ENCODE measurements around the gene FRK. TPM values are rescaled to one million over a fixed set of nuclear protein-coding genes. Genes with fewer than 3 reads are reported as not detected.

Gene FRK
- polyA plus RNA-seq, 2 of the 4 experiments (the other 2 are of a cell fraction) = 2.2 to 8.9 TPM

GRCh38 chr6:116106146-116106545, 45.5 kb upstream of the FRK start:
- Histone ChIP-seq H3K27ac (no peak overlapping the region), H3K4me1 (peaks cover 27% of the 10 kb centered on the region), H3K4me2 (no peak overlapping the region; the same call in 2 of the 3 replicates), H3K9me3 (no peaks in the 10 kb centered on the region), H3K4me3 (no peak overlapping the region)
- POLR2A ChIA-PET = no interaction called here
- ATAC-seq (no peak), DNase-seq (ENCODE audit: low read depth in 1 of 2, low spot score in 1 of 2) (no peak), FAIRE-seq (no peak)
- CTCF ChIA-PET = interaction anchor here (0.8 kb wide), 1 partner anchor 9 kb away, joined by 3 read pairs; no protein-coding TSS in a partner anchor
- TF ChIP-seq USF2 (IDR thresholded peaks at IDR 0.05) (no peak), CBX2 (IDR thresholded peaks at IDR 0.05; ENCODE audit: borderline replicate concordance, low read depth) (no peak), CHD2 (IDR thresholded peaks at IDR 0.05; ENCODE audit: low read length, partially characterized antibody) (no peak), HOXB5 (CRISPR knock-in tag; IDR thresholded peaks at IDR 0.05) (no peak), RCOR1 (IDR thresholded peaks at IDR 0.05; ENCODE audit: low read depth, low read length) (no peak), MAZ (IDR thresholded peaks at IDR 0.05; ENCODE audit: borderline replicate concordance, low read depth, low read length) (no peak), EHF (CRISPR knock-in tag; IDR thresholded peaks at IDR 0.05) (no peak), HDAC2 (IDR thresholded peaks at IDR 0.05) (no peak), TP53 (CRISPR knock-in tag; IDR thresholded peaks at IDR 0.05) (no peak), EHMT2 (IDR thresholded peaks at IDR 0.05; ENCODE audit: low read depth) (no peak), FOXS1 (CRISPR knock-in tag; IDR thresholded peaks at IDR 0.05) (no peak), GATA3 (IDR thresholded peaks at IDR 0.05; ENCODE audit: borderline replicate concordance) (no peak), NR3C1 (IDR thresholded peaks at IDR 0.05) (no peak), PHF8 (IDR thresholded peaks at IDR 0.05; ENCODE audit: borderline replicate concordance, low read depth) (no peak), TFCP2L1 (CRISPR knock-in tag; IDR thresholded peaks at IDR 0.05) (no peak), RNF2 (IDR thresholded peaks at IDR 0.05; ENCODE audit: borderline replicate concordance, low read depth) (no peak), CBX8 (IDR thresholded peaks at IDR 0.05) (no peak), CEBPB (IDR thresholded peaks at IDR 0.05) (no peak)
- WGBS (ENCODE audit: missing lambda C conversion rate) = 82% methylated on average over 1 of the region's 1 CpG

GRCh38 chr6:116105247-116105646, 44.6 kb upstream of the FRK start:
- H3K4me2 ChIP-seq = no peak overlapping the region; the same call in 2 of the 3 replicates
- no peak for FAIRE-seq
- H3K9me3 ChIP-seq = no peaks in the 10 kb centered on the region
- DNase-seq (ENCODE audit: low read depth in 1 of 2, low spot score in 1 of 2) = no peak
- CTCF ChIA-PET = no interaction called here
- peaks cover 27% of the 10 kb centered on the region for H3K4me1 ChIP-seq
- POLR2A ChIA-PET = no interaction called here
- H3K27ac ChIP-seq = no peak overlapping the region
- WGBS (ENCODE audit: missing lambda C conversion rate) = 74% methylated on average over 3 of the region's 3 CpGs
- TF ChIP-seq CBX8 (IDR thresholded peaks at IDR 0.05) (no peak), HMGXB4 (CRISPR knock-in tag; IDR thresholded peaks at IDR 0.05; ENCODE audit: borderline replicate concordance) (no peak), NPAS2 (CRISPR knock-in tag; IDR thresholded peaks at IDR 0.05; ENCODE audit: borderline replicate concordance) (no peak)
- H3K4me3 ChIP-seq = no peak overlapping the region
- ATAC-seq = no peak

- no peak overlapping the region for H3K4me3 ChIP-seq
- peaks cover 31% of the 10 kb centered on the region for H3K4me1 ChIP-seq
- ChIA-PET CTCF (no interaction called here), POLR2A (no interaction called here)
- H3K9me3 ChIP-seq = no peaks in the 10 kb centered on the region
- no peak overlapping the region for H3K27ac ChIP-seq
- H3K4me2 ChIP-seq = no peak overlapping the region
- no peak for FAIRE-seq
- WGBS (ENCODE audit: missing lambda C conversion rate) = 72% methylated on average over 1 of the region's 1 CpG
- no peak for DNase-seq (ENCODE audit: low read depth in 1 of 2, low spot score in 1 of 2)
- TF ChIP-seq MYC (IDR thresholded peaks at IDR 0.05; ENCODE audit: borderline replicate concordance, low read length) (no peak), KDM1A (IDR thresholded peaks at IDR 0.05; ENCODE audit: low read depth) (no peak), GATA3 (IDR thresholded peaks at IDR 0.05; ENCODE audit: borderline replicate concordance) (no peak), BCL3 (IDR thresholded peaks at IDR 0.05) (no peak), ATOH8 (CRISPR knock-in tag; IDR thresholded peaks at IDR 0.05; ENCODE audit: low read depth) (no peak), ZSCAN20 (CRISPR knock-in tag; IDR thresholded peaks at IDR 0.05) (no peak), TP53 (CRISPR knock-in tag; IDR thresholded peaks at IDR 0.05) (no peak), RCOR1 (IDR thresholded peaks at IDR 0.05; ENCODE audit: low read depth, low read length) (no peak), RNF2 (IDR thresholded peaks at IDR 0.05; ENCODE audit: borderline replicate concordance, low read depth) (no peak), CBX2 (IDR thresholded peaks at IDR 0.05; ENCODE audit: borderline replicate concordance, low read depth) (no peak), HOXB5 (CRISPR knock-in tag; IDR thresholded peaks at IDR 0.05) (no peak), EHMT2 (IDR thresholded peaks at IDR 0.05; ENCODE audit: low read depth) (no peak), FOXS1 (CRISPR knock-in tag; IDR thresholded peaks at IDR 0.05) (no peak), ZNF302 (CRISPR knock-in tag; IDR thresholded peaks at IDR 0.05) (no peak), ESRRA (IDR thresholded peaks at IDR 0.05; ENCODE audit: borderline replicate concordance, low read length) (no peak), CHD4 (IDR thresholded peaks at IDR 0.05; ENCODE audit: borderline replicate concordance) (no peak)
- no peak for ATAC-seq
Measured at GRCh38 chr6:116104636-116105035, 43.9 kb upstream of the FRK start.
